ENCODE measurements around the gene VAV3.
"Not testable (repeated sequence)": the region's sequence is repeated elsewhere in the genome, so short reads cannot be mapped to it uniquely, and the experiment has no call there.

Gene VAV3

GRCh38 chr1:107965110-107965991, at the start of gene VAV3:
VAV3 (minus strand) TSS chr1:107965180; CDS start chr1:107964869, 311 bp downstream.
- DNase-seq (ENCODE audit: low spot score), result peak; percentile 67

GRCh38 chr1:108012553-108012952, 47.6 kb upstream of the VAV3 start:
- no peak for DNase-seq (ENCODE audit: low spot score)

- no peak for DNase-seq (ENCODE audit: low spot score)
Measured at GRCh38 chr1:108011295-108011694, 46.3 kb upstream of the VAV3 start.

GRCh38 chr1:108010581-108010980, 45.6 kb upstream of the VAV3 start:
- no peak for DNase-seq (ENCODE audit: low spot score)

GRCh38 chr1:108009603-108010195, 44.7 kb upstream of the VAV3 start:
- DNase-seq (ENCODE audit: low spot score), result no peak

- no peak for DNase-seq (ENCODE audit: low spot score)
Measured at GRCh38 chr1:108007531-108007930, 42.6 kb upstream of the VAV3 start.

GRCh38 chr1:108007070-108007469, 42.1 kb upstream of the VAV3 start:
- DNase-seq (ENCODE audit: low spot score), result no peak

- not testable (repeated sequence) for DNase-seq (ENCODE audit: low spot score)
Measured at GRCh38 chr1:108004919-108005318, 39.9 kb upstream of the VAV3 start.

GRCh38 chr1:108000620-108001111, 35.7 kb upstream of the VAV3 start:
- DNase-seq (ENCODE audit: low spot score), result peak; percentile 7

GRCh38 chr1:108000184-108000583, 35.2 kb upstream of the VAV3 start:
- DNase-seq (ENCODE audit: low spot score), result no peak

GRCh38 chr1:107997866-107998265, 32.9 kb upstream of the VAV3 start:
- DNase-seq (ENCODE audit: low spot score), result no peak

- DNase-seq (ENCODE audit: low spot score), result peak; percentile 33
Measured at GRCh38 chr1:107993920-107994319, 28.9 kb upstream of the VAV3 start.

- no peak for DNase-seq (ENCODE audit: low spot score)
Measured at GRCh38 chr1:107992347-107992746, 27.4 kb upstream of the VAV3 start.

GRCh38 chr1:107991371-107992066, 26.5 kb upstream of the VAV3 start:
- DNase-seq (ENCODE audit: low spot score), result no peak

- DNase-seq (ENCODE audit: low spot score), result no peak
Measured at GRCh38 chr1:107990606-107991005, 25.6 kb upstream of the VAV3 start.

- no peak for DNase-seq (ENCODE audit: low spot score)
Measured at GRCh38 chr1:107981277-107981676, 16.3 kb upstream of the VAV3 start.

GRCh38 chr1:107979926-107980325, 14.9 kb upstream of the VAV3 start:
- DNase-seq (ENCODE audit: low spot score), result no peak

- DNase-seq (ENCODE audit: low spot score), result no peak
Measured at GRCh38 chr1:107979088-107979487, 14.1 kb upstream of the VAV3 start.

- no peak for DNase-seq (ENCODE audit: low spot score)
Measured at GRCh38 chr1:107976836-107977235, 11.9 kb upstream of the VAV3 start.

GRCh38 chr1:107976431-107976830, 11.5 kb upstream of the VAV3 start:
- no peak for DNase-seq (ENCODE audit: low spot score)

- DNase-seq (ENCODE audit: low spot score), result no peak
Measured at GRCh38 chr1:107975851-107976250, 10.9 kb upstream of the VAV3 start.

GRCh38 chr1:107974090-107974489, 9.1 kb upstream of the VAV3 start:
- DNase-seq (ENCODE audit: low spot score), result no peak
